Caco-2 (cell line): ENCODE results near the gene MMP11. TPM values are rescaled to one million over a fixed set of nuclear protein-coding genes. Genes with fewer than 3 reads are reported as not detected.

Experiments
- BruUV-seq: library from RNA; stranded (reverse); fragments of 400-500 nt; replicated peaks from 2 replicates; lab custom pipeline; 2021; lab: Mats Ljungman, UMichigan
- CTCF ChIA-PET: fragments of 300-600 bp; sonication (Branson Sonifier 250); formaldehyde crosslinking; loops from one replicate; lab custom pipeline; 2022; ENCODE audit warnings: antibody characterized with exemption; lab: Charles Lee
- POLR2A ChIA-PET: fragments of 300-600 bp; sonication (Branson Sonifier 250); formaldehyde crosslinking; loops from one replicate; lab custom pipeline; 2022; ENCODE audit warnings: antibody characterized with exemption; lab: Charles Lee
- DNase-seq, 2 experiments: peaks; one replicate each; pipeline versions ENCODE4 v3.0.0 to v3.0.0-alpha.2; 2020 to 2022
- H3K27me3 ChIP-seq: replicated peaks from 2 replicates; pipeline ENCODE4 v1.6.0; 2011; ENCODE audit warnings: low read length; ENCODE audit not compliant: control insufficient read depth, insufficient read depth
- H3K36me3 ChIP-seq: 2 replicates; pipeline ENCODE4 v1.5.1; 2011; ENCODE audit warnings: low read length; ENCODE audit not compliant: control insufficient read depth, insufficient read depth
- H3K4me1 ChIP-seq: fragments of 250-450 bp; sonication (Bioruptor Pico); 2 replicates; pipeline ENCODE4 v1.5.1; 2020; ENCODE audit warnings: mild to moderate bottlenecking
- H3K4me3 ChIP-seq: 2 replicates; pipeline ENCODE4 v1.5.1; 2011; ENCODE audit warnings: low read depth, mild to moderate bottlenecking, control low read depth, low read length
- H3K9me3 ChIP-seq: fragments of 250-450 bp; sonication (Bioruptor Pico); 2 replicates; pipeline ENCODE4 v1.5.1; 2020; ENCODE audit warnings: mild to moderate bottlenecking, moderate library complexity
- H3K27ac Mint-ChIP-seq: one replicate; pipeline ENCODE4 v1.8.0; 2022; ENCODE audit warnings: mixed read lengths; ENCODE audit not compliant: unreplicated experiment
- H3K27me3 Mint-ChIP-seq: one replicate; pipeline ENCODE4 v1.8.0; 2022; ENCODE audit warnings: mixed read lengths; ENCODE audit not compliant: insufficient read depth, unreplicated experiment
- H3K36me3 Mint-ChIP-seq: one replicate; pipeline ENCODE4 v1.8.0; 2022; ENCODE audit warnings: mild to moderate bottlenecking, mixed read lengths; ENCODE audit not compliant: insufficient read depth, unreplicated experiment
- H3K4me1 Mint-ChIP-seq: one replicate; pipeline ENCODE4 v1.8.0; 2022; ENCODE audit warnings: low read depth, mixed read lengths; ENCODE audit not compliant: unreplicated experiment
- H3K4me3 Mint-ChIP-seq: one replicate; pipeline ENCODE4 v1.8.0; 2022; ENCODE audit warnings: mild to moderate bottlenecking, moderate library complexity, mixed read lengths; ENCODE audit not compliant: unreplicated experiment
- H3K9me3 Mint-ChIP-seq: one replicate; pipeline ENCODE4 v1.8.0; 2022; ENCODE audit warnings: mixed read lengths; ENCODE audit not compliant: unreplicated experiment
- CTCF ChIP-seq, 2 experiments: fragments of 200-600 bp in 1 of 2; IDR thresholded peaks; 1 replicate in 1 of 2; 2 replicates in 1 of 2; pipeline versions ENCODE4 v1.5.1 to v1.8.0; 2011 to 2022; ENCODE audit warnings: antibody characterized with exemption in 1 of 2, control low read depth in 1 of 2, inconsistent platforms in 1 of 2, low read depth in 1 of 2, low read length in 1 of 2, mild to moderate bottlenecking in 1 of 2, moderate library complexity in 1 of 2; ENCODE audit not compliant: insufficient read depth in 1 of 2, severe bottlenecking in 1 of 2, unreplicated experiment in 1 of 2
- intact Hi-C: fragments of 100-400 bp; cut with micrococcal nuclease; formaldehyde crosslinking; loops from one replicate; pipeline ENCODE4 v1.10.0; 2022; ENCODE audit not compliant: unreplicated experiment
- total RNA-seq: library from RNA; stranded (reverse); gene quantifications from 2 replicates; pipeline ENCODE4 v1.2.3, GENCODE V29; 2022

MMP11 gene
- total RNA-seq, 1 experiment from 2014 or later: 11.6 TPM

GRCh38 chr22:23764899-23765881 lies 7.5 kb upstream of the MMP11 start:
- intact Hi-C loops: loop anchor here (1.0 kb wide), 1 partner anchor 14 kb away; the partner anchor contains the start of gene ZNF70
- H3K36me3 ChIP-seq: peaks cover 1% of the 10 kb centered on the region
- H3K4me1 ChIP-seq: peaks cover 7% of the 10 kb centered on the region
- H3K27me3 Mint-ChIP-seq: no peaks in the 10 kb centered on the region
- TF ChIP-seq CTCF (IDR thresholded peaks at IDR 0.05; ENCODE audit: insufficient read depth in 1 of 2, low read depth in 1 of 2, low read length in 1 of 2, severe bottlenecking in 1 of 2, unreplicated experiment in 1 of 2): no peak
- H3K9me3 ChIP-seq: no peaks in the 10 kb centered on the region
- no peaks in the 10 kb centered on the region for H3K4me1 Mint-ChIP-seq
- peaks cover 11% of the 10 kb centered on the region for H3K36me3 Mint-ChIP-seq
- no peaks in the 10 kb centered on the region for H3K9me3 Mint-ChIP-seq
- no peak overlapping the region for H3K4me3 ChIP-seq
- CTCF ChIA-PET: interaction anchor here (0.6 to 0.7 kb wide), 2 partner anchors 17 to 193 kb away, joined by 3 to 4 read pairs; no protein-coding TSS in a partner anchor
- BruUV-seq: no TSS peak
- peak in 1 of 2 experiments; percentile 39 for DNase-seq
- peak overlapping the region; percentile 59 for H3K4me3 Mint-ChIP-seq
- no peaks in the 10 kb centered on the region for H3K27me3 ChIP-seq
- H3K27ac Mint-ChIP-seq: peak overlapping the region; percentile 79
- POLR2A ChIA-PET: no interaction called here

- H3K27me3 ChIP-seq: no peaks in the 10 kb centered on the region
- Mint-ChIP-seq H3K27me3 (no peaks in the 10 kb centered on the region), H3K9me3 (no peaks in the 10 kb centered on the region), H3K4me3 (peak overlapping the region; percentile 87), H3K27ac (peak overlapping the region; percentile 50), H3K4me1 (no peaks in the 10 kb centered on the region), H3K36me3 (peaks cover 11% of the 10 kb centered on the region)
- CTCF ChIA-PET: interaction anchor here (1.0 to 1.1 kb wide), 4 partner anchors 11 to 90 kb away, joined by 3 to 4 read pairs (median 4); partner anchors contain the start of genes SLC2A11 and ZNF70
- H3K4me3 ChIP-seq: peak overlapping the region; percentile 75
- H3K36me3 ChIP-seq: peaks cover 1% of the 10 kb centered on the region
- BruUV-seq: no TSS peak
- H3K9me3 ChIP-seq: no peaks in the 10 kb centered on the region
- peaks cover 20% of the 10 kb centered on the region for H3K4me1 ChIP-seq
- intact Hi-C loops: no loop called here
- POLR2A ChIA-PET: interaction anchor here (1.5 to 1.9 kb wide), 2 partner anchors 16 to 90 kb away, joined by 10 to 20 read pairs; partner anchors contain the start of genes SLC2A11 and ZNF70
- no peak for TF ChIP-seq CTCF (IDR thresholded peaks at IDR 0.05; ENCODE audit: insufficient read depth in 1 of 2, low read depth in 1 of 2, low read length in 1 of 2, severe bottlenecking in 1 of 2, unreplicated experiment in 1 of 2)
- DNase-seq: no peak
Observed at GRCh38 chr22:23767303-23767672, 5.4 kb upstream of the MMP11 start.
